GM18526 (cell line): ENCODE measurements around the gene TIMM17A.

Experiments
- POLR2A ChIP-seq: IDR thresholded peaks from 3 replicates; pipeline ENCODE4 v1.6.1; 2011; ENCODE audit not compliant: insufficient read length; ENCODE audit errors: extremely low read depth

TIMM17A gene

DNA sequence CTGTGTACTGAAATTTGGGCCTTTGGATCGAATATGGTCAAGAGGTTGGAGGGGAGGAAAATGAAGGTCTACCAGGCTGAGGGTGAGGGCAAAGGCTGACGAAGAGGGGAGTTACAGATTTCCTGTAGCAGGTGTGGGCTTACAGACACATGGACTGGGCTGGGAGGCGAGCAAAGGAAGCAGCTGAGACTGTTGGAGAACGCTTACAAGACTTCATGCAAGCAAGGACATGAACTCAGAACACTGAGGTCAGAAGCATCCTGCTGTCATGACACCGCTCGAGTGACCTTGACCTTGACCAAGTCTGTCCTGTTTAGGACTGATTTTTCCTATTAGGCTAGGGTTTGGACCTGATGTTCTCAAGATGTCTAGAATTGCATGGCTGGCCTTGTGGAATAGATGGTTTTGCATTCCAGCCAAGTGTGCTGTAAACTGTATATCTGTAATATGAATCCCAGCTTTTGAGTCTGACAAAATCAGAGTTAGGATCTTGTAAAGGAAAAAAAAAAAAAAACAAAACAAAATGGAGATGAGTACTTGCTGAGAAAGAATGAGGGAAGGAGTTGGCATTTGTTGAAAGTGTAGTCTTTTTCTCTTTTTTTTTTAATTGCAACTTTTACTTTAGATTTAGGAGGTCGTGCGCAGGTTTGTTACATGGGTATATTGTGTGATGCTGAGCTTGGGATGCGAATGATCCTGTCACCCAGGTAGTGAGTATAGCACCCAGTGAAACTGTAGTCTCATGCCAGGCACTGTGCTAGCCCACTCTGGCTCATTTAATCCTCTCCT lies 60.9 kb downstream of the TIMM17A start:
- TF ChIP-seq POLR2A: no peak

DNA sequence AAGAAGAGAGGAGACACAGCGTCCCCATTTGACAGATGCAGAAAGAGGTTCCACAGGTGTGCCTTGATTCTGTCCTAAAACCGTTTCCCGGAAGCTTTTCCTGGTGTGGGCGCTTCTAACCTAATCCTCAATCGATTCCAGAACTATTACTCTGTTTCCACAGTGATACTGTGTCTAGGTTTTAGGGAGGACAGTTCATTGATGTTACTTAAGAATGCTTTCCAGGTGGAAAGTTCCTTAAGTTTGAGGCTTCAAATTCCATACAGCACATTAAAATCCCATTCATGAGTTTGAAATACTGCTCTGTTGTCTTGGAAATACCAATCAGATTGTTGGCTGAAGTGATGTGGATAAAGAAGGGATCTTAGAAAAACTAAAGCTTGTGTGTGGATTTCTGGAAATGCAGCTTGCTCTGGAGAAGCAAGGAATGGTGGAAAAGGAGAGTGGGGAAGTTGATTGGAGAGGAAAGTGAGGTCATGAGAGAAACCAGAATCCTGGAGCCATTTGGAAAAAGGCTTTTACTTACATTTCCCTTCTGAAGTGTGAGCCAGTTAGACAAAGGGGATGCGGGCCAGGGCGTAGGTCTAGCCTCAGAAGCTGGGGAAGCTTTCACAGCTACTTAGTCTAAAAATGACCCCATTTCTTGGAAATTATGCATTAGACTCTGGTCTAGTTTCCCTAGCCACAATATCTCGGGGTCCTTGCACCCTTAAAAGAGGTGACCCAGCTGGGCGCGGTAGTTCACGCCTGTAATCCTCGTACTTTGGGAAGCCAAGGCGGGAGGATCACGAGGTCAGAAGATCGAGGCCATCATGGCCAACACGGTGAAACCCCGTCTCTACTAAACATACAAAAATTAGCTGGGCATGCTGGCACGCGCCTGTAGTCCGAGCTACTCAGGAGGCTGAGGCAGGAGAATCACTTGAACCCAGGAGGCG lies 61.8 kb downstream of the TIMM17A start:
- TF ChIP-seq POLR2A: no peak

GRCh38 chr1:202017749-202018467 lies 62.6 kb downstream of the TIMM17A start:
- no peak for TF ChIP-seq POLR2A

- TF ChIP-seq POLR2A: no peak
These were observed 63.3 kb downstream of the TIMM17A start for GRCh38 chr1:202018468-202019234.
